K562 (cell line): ENCODE results near the gene PGM2L1. TPM values are rescaled to one million over a fixed set of nuclear protein-coding genes. Genes with fewer than 3 reads are reported as not detected.

ENCODE experiments used
- ATAC-seq: fragments of 200-7000 bp; cut with Tn5 transposase; 3 replicates; pipeline ENCODE4 v1.9.1; 2020; ENCODE audit warnings: moderate library complexity
- BruUV-seq: library from RNA; stranded (reverse); fragments of 400-500 nt; replicated peaks from 2 replicates; lab custom pipeline; 2021; lab: Mats Ljungman, UMichigan
- CTCF ChIA-PET: fragments of 300-600 bp; formaldehyde crosslinking; extraction: SDS; loops from one replicate; lab custom pipeline; 2021; ENCODE audit warnings: low intra/inter-chr PET ratio; lab: Yijun Ruan, JAX
- POLR2A ChIA-PET: fragments of 300-600, 350-650 bp; sonication (Branson Sonifier 250); formaldehyde crosslinking; extraction: SDS; loops from one replicate; lab custom pipeline; 2021; ENCODE audit warnings: antibody characterized with exemption, inconsistent platforms; lab: Yijun Ruan, JAX
- DNase-seq, 4 experiments: peaks; one replicate each; pipeline versions ENCODE4 v3.0.0 to v3.0.0-alpha.2; 2011 to 2018; ENCODE audit warnings: low spot score in 3 of 4, mixed read lengths in 3 of 4; ENCODE audit errors: extremely low read depth in 1 of 4
- FAIRE-seq: peaks from 2 replicates; lab custom pipeline; 2011; peaks lifted over from hg19 to GRCh38; lab: Jason Lieb, UNC
- H2AFZ ChIP-seq: 2 replicates; pipeline ENCODE4 v1.6.0; 2011; ENCODE audit warnings: low read depth, low read length, control low read depth, inconsistent platforms
- H3K27ac ChIP-seq: fragments of 200-600 bp; 3 replicates; pipeline ENCODE4 v1.8.0; 2011; ENCODE audit warnings: low read depth, mild to moderate bottlenecking, control low read depth, inconsistent platforms, low read length, moderate library complexity, mixed read lengths; ENCODE audit errors: extremely low read depth
- H3K27me3 ChIP-seq, 2 experiments: fragments of 300-600 bp in 1 of 2; 2 replicates in 1 of 2; 3 replicates in 1 of 2; pipeline versions ENCODE4 v1.6.0 to v1.8.0; 2011; ENCODE audit warnings: inconsistent platforms in 2 of 2, low read length in 2 of 2, mild to moderate bottlenecking in 1 of 2, mixed read lengths in 1 of 2, moderate library complexity in 1 of 2; ENCODE audit not compliant: control insufficient read depth in 2 of 2, insufficient read depth in 2 of 2
- H3K36me3 ChIP-seq: fragments of 300-600 bp; 3 replicates; pipeline ENCODE4 v1.8.0; 2011; ENCODE audit warnings: mild to moderate bottlenecking, low read length, inconsistent platforms; ENCODE audit not compliant: control insufficient read depth, insufficient read depth
- H3K4me1 ChIP-seq, 2 experiments: fragments of 200-600 bp in 1 of 2; replicated peaks in 1 of 2; 2 replicates in 1 of 2; 3 replicates in 1 of 2; pipeline versions ENCODE4 v1.5.1 to v1.8.0; 2011; ENCODE audit warnings: inconsistent platforms in 2 of 2, low read length in 2 of 2, mild to moderate bottlenecking in 1 of 2, mixed read lengths in 1 of 2, moderate library complexity in 1 of 2; ENCODE audit not compliant: control insufficient read depth in 2 of 2, insufficient read depth in 2 of 2
- H3K4me2 ChIP-seq: 2 replicates; pipeline ENCODE4 v1.6.1; 2011; ENCODE audit warnings: low read length, control low read depth, inconsistent platforms, mixed read lengths; ENCODE audit not compliant: insufficient read depth
- H3K4me3 ChIP-seq: fragments of 200-600 bp; sonication (generic), shearing (Covaris generic); 2 replicates; pipeline ENCODE4 v1.5.1; 2016; ENCODE audit warnings: control low read depth, inconsistent platforms
- H3K79me2 ChIP-seq: fragments of 200-600 bp; 3 replicates; pipeline ENCODE4 v1.8.0; 2011; ENCODE audit warnings: low read length, inconsistent platforms; ENCODE audit not compliant: control insufficient read depth, insufficient read depth
- H3K9ac ChIP-seq, 2 experiments: 2 replicates each; pipeline versions ENCODE4 v1.6.0 to v1.6.1; 2011; ENCODE audit warnings: low read depth in 2 of 2, low read length in 2 of 2, control low read depth in 1 of 2, inconsistent platforms in 1 of 2, mild to moderate bottlenecking in 1 of 2, mixed read lengths in 1 of 2; ENCODE audit not compliant: insufficient read depth in 1 of 2
- H3K9me1 ChIP-seq: one replicate; pipeline ENCODE4 v1.6.0; 2011; ENCODE audit warnings: inconsistent platforms, mild to moderate bottlenecking, low read length, moderate library complexity; ENCODE audit not compliant: control insufficient read depth, insufficient read depth
- H3K9me3 ChIP-seq: replicated peaks from 2 replicates; pipeline ENCODE4 v1.5.1; 2011; ENCODE audit warnings: low read depth, low read length, inconsistent platforms; ENCODE audit not compliant: control insufficient read depth, insufficient read depth
- H4K20me1 ChIP-seq: replicated peaks from 2 replicates; pipeline ENCODE4 v1.6.1; 2011; ENCODE audit warnings: low read length, inconsistent platforms, mixed read lengths; ENCODE audit not compliant: control insufficient read depth, insufficient read depth
- CREBBP ChIP-seq: IDR thresholded peaks from one replicate; pipeline ENCODE4 v1.6.1; 2012; ENCODE audit warnings: low read depth, mild to moderate bottlenecking, control low read depth, inconsistent platforms, low read length
- NRF1 ChIP-seq, 2 experiments: fragments of 450-650 bp; IDR thresholded peaks in 1 of 2; conservative IDR thresholded peaks in 1 of 2; 2 replicates each; pipeline ENCODE4 v1.6.1; 2014; ENCODE audit warnings: mild to moderate bottlenecking in 2 of 2
- RBM17 ChIP-seq: fragments of 200-400 bp; formaldehyde crosslinking; IDR thresholded peaks from 2 replicates; pipeline ENCODE4 v1.6.1; 2017; ENCODE audit warnings: low read depth, mild to moderate bottlenecking, low read length, borderline replicate concordance
- SAFB ChIP-seq: fragments of 200-400 bp; formaldehyde crosslinking; IDR thresholded peaks from 2 replicates; pipeline ENCODE4 v1.6.1; 2017; ENCODE audit warnings: low read depth, low read length, borderline replicate concordance
- whole genome bisulfite sequencing: fragments of 100-300 bp; shearing (Covaris generic); methylation state at CpG from one replicate; pipeline ENCODE4 v1.1.6; 2016; ENCODE audit warnings: low coverage, mixed read lengths; ENCODE audit not compliant: insufficient coverage; ENCODE audit errors: missing lambda C conversion rate; 5-methylcytosine and 5-hydroxymethylcytosine counted together
- in situ Hi-C: fragments of 300-500 bp; cut with MboI; formaldehyde crosslinking; loops from 4 replicates; pipeline ENCODE4 v1.15.0; 2018; ENCODE audit warnings: inconsistent platforms, mixed read lengths
- intact Hi-C: fragments of 100-400 bp; cut with micrococcal nuclease; formaldehyde crosslinking; loops from 2 replicates; pipeline ENCODE4 v1.14.2; 2022
- polyA plus RNA-seq, 8 experiments: library from polyadenylated mRNA; depleted of rRNA in 4 of 8; stranded (reverse) in 5 of 8; unstranded in 3 of 8; fragments of >200 nt; fragmentation: Nextera tagmentation in 2 of 8; fragmentation: Illumina TruSeq in 1 of 8; extraction: Ambion mirVana in 2 of 8; extraction: Trizol in 1 of 8; gene quantifications; 2 replicates each; pipeline versions ENCODE4 v1.2.1 to v1.2.3, GENCODE V29; 2011 to 2014; ENCODE audit warnings: inconsistent platforms in 1 of 8, missing spikeins in 1 of 8
- total RNA-seq, 7 experiments: library from RNA; depleted of rRNA in 6 of 7; stranded (reverse); fragments of >200 nt in 6 of 7; fragmentation: Illumina TruSeq in 2 of 7; extraction: Trizol in 2 of 7; gene quantifications; 2 replicates each; pipeline versions ENCODE4 v1.2.1 to v1.2.3, GENCODE V29; 2011 to 2021; ENCODE audit warnings: low replicate concordance in 1 of 7

The PGM2L1 gene
- total and polyA plus RNA-seq, 9 of the 15 experiments (the other 6 are each of a cell fraction or from before 2014, with no cell fraction given): 0.32 to 0.95 (median 0.63) TPM

DNA sequence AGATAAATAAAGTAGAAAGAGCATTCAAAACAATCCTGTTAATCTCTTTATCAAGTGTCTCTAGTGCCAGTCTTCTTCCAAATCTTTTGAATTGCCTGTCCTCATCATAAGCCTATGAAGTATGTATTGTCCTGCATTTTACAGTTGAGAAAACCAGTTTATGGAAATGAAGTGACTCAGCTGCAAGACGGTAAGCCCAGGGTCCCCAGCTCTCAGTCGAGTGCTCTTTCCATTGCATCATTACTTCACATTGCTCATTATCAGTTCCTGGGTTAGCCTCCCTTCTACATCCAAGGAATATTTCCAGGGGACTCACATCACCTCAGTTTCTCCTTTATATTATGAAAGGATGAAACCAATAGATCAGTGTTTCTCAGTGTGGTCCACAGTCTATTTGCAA, 77.7 kb downstream of the PGM2L1 start:
- no peak overlapping the region for H3K4me2 ChIP-seq
- BruUV-seq: no TSS peak
- CTCF ChIA-PET: interaction anchor here (2.2 kb wide), 1 partner anchor 357 kb away, joined by 8 read pairs; no protein-coding TSS in a partner anchor
- in situ Hi-C loops: loop anchor here (10.0 kb wide), 2 partner anchors 124 to 366 kb away; partner anchors contain the start of gene DNAJB13
- ATAC-seq: no peak
- no peaks in the 10 kb centered on the region for H4K20me1 ChIP-seq
- no peak overlapping the region for H2AFZ ChIP-seq
- no peak overlapping the region for H3K9ac ChIP-seq
- no peaks in the 10 kb centered on the region for H3K9me3 ChIP-seq
- H3K9me1 ChIP-seq: no peaks in the 10 kb centered on the region
- no peak for FAIRE-seq
- intact Hi-C loops: loop anchor here (5.0 kb wide), 2 partner anchors 63 to 127 kb away; no protein-coding TSS in a partner anchor
- H3K27me3 ChIP-seq: peaks cover 0 to 1% of the 10 kb centered on the region in 2 experiments; a peak in 1 of 5 replicates
- H3K4me3 ChIP-seq: no peak overlapping the region
- no peaks in the 10 kb centered on the region for H3K36me3 ChIP-seq
- no peaks in the 10 kb centered on the region for H3K79me2 ChIP-seq
- TF ChIP-seq SAFB (no peak), CREBBP (peak; percentile 48)
- TF ChIP-seq, all 486 proteins: peak for 1
- POLR2A ChIA-PET: interaction anchor here (0.7 kb wide), 1 partner anchor 10 kb away, joined by 3 read pairs; no protein-coding TSS in a partner anchor
- no peak for DNase-seq
- 0% methylated on average over 2 of the region's 2 CpGs for WGBS
- H3K27ac ChIP-seq: no peak overlapping the region
- no peaks in the 10 kb centered on the region; a peak in 1 of 5 replicates for H3K4me1 ChIP-seq

- H4K20me1 ChIP-seq: no peaks in the 10 kb centered on the region
- TF ChIP-seq NRF1 (conservative IDR thresholded peaks at IDR 0.05 in 1 of 2, IDR thresholded peaks at IDR 0.05 in 1 of 2): no peak
- no peak for TF ChIP-seq RBM17
- TF ChIP-seq, all 486 proteins: peak for 0
- in situ Hi-C loops (no loop called here), intact Hi-C loops (no loop called here)
- no peak for FAIRE-seq
- no peaks in the 10 kb centered on the region for H3K9me1 ChIP-seq
- H3K4me3 ChIP-seq: no peak overlapping the region
- H3K9me3 ChIP-seq: no peaks in the 10 kb centered on the region
- no peak for ATAC-seq
- H2AFZ ChIP-seq: no peak overlapping the region
- no peak overlapping the region for H3K27ac ChIP-seq
- no peak for DNase-seq
- no peaks in the 10 kb centered on the region for H3K27me3 ChIP-seq
- no peaks in the 10 kb centered on the region for H3K79me2 ChIP-seq
- ChIA-PET POLR2A (no interaction called here), CTCF (no interaction called here)
- no TSS peak for BruUV-seq
- H3K36me3 ChIP-seq: no peaks in the 10 kb centered on the region
- no peaks in the 10 kb centered on the region; a peak in 1 of 5 replicates for H3K4me1 ChIP-seq
- H3K4me2 ChIP-seq: no peak overlapping the region
- H3K9ac ChIP-seq: no peak overlapping the region
- WGBS: 2% methylated on average over 5 of the region's 5 CpGs
Observed at GRCh38 chr11:74319139-74319816, 79.0 kb downstream of the PGM2L1 start.
